H9 (cell line): ENCODE results near the gene TADA1. TPM values are rescaled to one million over a fixed set of nuclear protein-coding genes. Genes with fewer than 3 reads are reported as not detected.

Experiments
- DNase-seq: peaks from one replicate; pipeline ENCODE4 v3.0.0-alpha.2; 2017
- H2AFZ ChIP-seq: one replicate; pipeline ENCODE4 v1.6.1; 2013; ENCODE audit warnings: mild to moderate bottlenecking, low read length, control low read depth, moderate library complexity
- H2AK5ac ChIP-seq: 2 replicates; pipeline ENCODE4 v1.6.1; 2013; ENCODE audit warnings: low read length, control low read depth, mixed read lengths; ENCODE audit not compliant: insufficient read length
- H2BK120ac ChIP-seq: one replicate; pipeline ENCODE4 v1.6.1; 2013; ENCODE audit warnings: low read depth, mild to moderate bottlenecking, low read length, control low read depth, inconsistent platforms; ENCODE audit not compliant: poor library complexity, severe bottlenecking
- H2BK12ac ChIP-seq: 2 replicates; pipeline ENCODE4 v1.6.1; 2013; ENCODE audit warnings: low read length, control low read depth, mixed read lengths, low read depth; ENCODE audit not compliant: insufficient read length
- H2BK15ac ChIP-seq: 2 replicates; pipeline ENCODE4 v1.6.1; 2013; ENCODE audit warnings: low read depth, low read length, control low read depth
- H2BK20ac ChIP-seq: one replicate; pipeline ENCODE4 v1.6.1; 2013; ENCODE audit warnings: low read depth, mild to moderate bottlenecking, low read length, control low read depth, inconsistent platforms; ENCODE audit not compliant: poor library complexity, severe bottlenecking
- H2BK5ac ChIP-seq: 2 replicates; pipeline ENCODE4 v1.6.1; 2013; ENCODE audit warnings: low read length, control low read depth, mixed read lengths; ENCODE audit not compliant: insufficient read length
- H3K14ac ChIP-seq: 2 replicates; pipeline ENCODE4 v1.6.1; 2013; ENCODE audit warnings: low read length, control low read depth; ENCODE audit not compliant: insufficient read depth
- H3K18ac ChIP-seq: 2 replicates; pipeline ENCODE4 v1.6.1; 2013; ENCODE audit warnings: low read depth, mild to moderate bottlenecking, mixed read lengths, low read length, control low read depth; ENCODE audit not compliant: insufficient read length
- H3K23ac ChIP-seq: 2 replicates; pipeline ENCODE4 v1.6.1; 2013; ENCODE audit warnings: low read length, control low read depth, mixed read lengths, low read depth; ENCODE audit not compliant: insufficient read length
- H3K23me2 ChIP-seq: 2 replicates; pipeline ENCODE4 v1.6.1; 2013; ENCODE audit warnings: low read depth, mild to moderate bottlenecking, mixed read lengths, low read length, control low read depth; ENCODE audit not compliant: insufficient read length, poor library complexity, severe bottlenecking
- H3K27ac ChIP-seq: 2 replicates; pipeline ENCODE4 v1.5.1; 2013; ENCODE audit warnings: low read length, control low read depth, mixed read lengths, low read depth; ENCODE audit not compliant: insufficient read length
- H3K27me3 ChIP-seq: 2 replicates; pipeline ENCODE4 v1.6.1; 2013; ENCODE audit warnings: low read length, control low read depth, inconsistent platforms; ENCODE audit not compliant: insufficient read depth
- H3K4ac ChIP-seq: 2 replicates; pipeline ENCODE4 v1.6.1; 2013; ENCODE audit warnings: low read depth, mild to moderate bottlenecking, control low read depth, inconsistent platforms, low read length, moderate library complexity
- H3K4me1 ChIP-seq: 2 replicates; pipeline ENCODE4 v1.6.1; 2013; ENCODE audit warnings: low read length, control low read depth, inconsistent platforms; ENCODE audit not compliant: insufficient read depth
- H3K4me2 ChIP-seq: 2 replicates; pipeline ENCODE4 v1.6.1; 2013; ENCODE audit warnings: low read length, control low read depth, mixed read lengths; ENCODE audit not compliant: insufficient read length, insufficient read depth
- H3K56ac ChIP-seq: 2 replicates; pipeline ENCODE4 v1.6.1; 2013; ENCODE audit warnings: low read depth, mild to moderate bottlenecking, mixed read lengths, low read length, control low read depth; ENCODE audit not compliant: insufficient read length
- H3K79me1 ChIP-seq: 2 replicates; pipeline ENCODE4 v1.6.1; 2013; ENCODE audit warnings: low read depth, mild to moderate bottlenecking, moderate library complexity, low read length, control low read depth, inconsistent platforms; ENCODE audit not compliant: insufficient read depth, poor library complexity, severe bottlenecking
- H3K79me2 ChIP-seq: 2 replicates; pipeline ENCODE4 v1.6.1; 2013; ENCODE audit warnings: low read length, control low read depth, inconsistent platforms; ENCODE audit not compliant: insufficient read depth
- H3K9ac ChIP-seq: 2 replicates; pipeline ENCODE4 v1.6.1; 2013; ENCODE audit warnings: low read length, control low read depth, mixed read lengths; ENCODE audit not compliant: insufficient read length; ENCODE audit errors: extremely low read depth
- H3K9me3 ChIP-seq: one replicate; pipeline ENCODE4 v1.6.1; 2013; ENCODE audit warnings: low read depth, low read length, inconsistent platforms; ENCODE audit not compliant: control insufficient read depth
- H3T11ph ChIP-seq: one replicate; pipeline ENCODE4 v1.6.1; 2013; ENCODE audit warnings: mild to moderate bottlenecking, low read length, control low read depth, inconsistent platforms
- H4K20me1 ChIP-seq: one replicate; pipeline ENCODE4 v1.6.1; 2013; ENCODE audit not compliant: control insufficient read depth, insufficient read length, insufficient read depth
- H4K5ac ChIP-seq: 2 replicates; pipeline ENCODE4 v1.6.1; 2013; ENCODE audit warnings: low read depth, mild to moderate bottlenecking, mixed read lengths, low read length, control low read depth; ENCODE audit not compliant: insufficient read length
- H4K8ac ChIP-seq: replicated peaks from 2 replicates; pipeline ENCODE4 v1.6.1; 2013; ENCODE audit warnings: low read length, control low read depth, mixed read lengths, low read depth; ENCODE audit not compliant: insufficient read length
- H4K91ac ChIP-seq: 2 replicates; pipeline ENCODE4 v1.6.1; 2013; ENCODE audit warnings: low read depth, mild to moderate bottlenecking, moderate library complexity, mixed read lengths, low read length, control low read depth; ENCODE audit not compliant: insufficient read length
- H3K27ac Mint-ChIP-seq, 3 experiments: 2 replicates in 2 of 3; 3 replicates in 1 of 3; pipeline ENCODE4 v1.8.0; 2020 to 2021; ENCODE audit warnings: mixed read lengths in 3 of 3, mild to moderate bottlenecking in 1 of 3, moderate library complexity in 1 of 3
- H3K27me3 Mint-ChIP-seq: 2 replicates; pipeline ENCODE4 v1.8.0; 2021; ENCODE audit warnings: low read depth, mild to moderate bottlenecking, moderate library complexity, mixed read lengths
- H3K36me3 Mint-ChIP-seq, 3 experiments: 2 replicates in 2 of 3; 3 replicates in 1 of 3; pipeline ENCODE4 v1.8.0; 2020 to 2021; ENCODE audit warnings: low read depth in 3 of 3, mixed read lengths in 3 of 3; ENCODE audit not compliant: insufficient read depth in 1 of 3
- H3K4me1 Mint-ChIP-seq, 2 experiments: 2 replicates each; pipeline ENCODE4 v1.8.0; 2020; ENCODE audit warnings: mixed read lengths in 2 of 2
- H3K4me3 Mint-ChIP-seq, 2 experiments: 2 replicates in 1 of 2; 3 replicates in 1 of 2; pipeline ENCODE4 v1.8.0; 2020 to 2021; ENCODE audit warnings: mild to moderate bottlenecking in 2 of 2, mixed read lengths in 2 of 2, moderate library complexity in 1 of 2
- H3K9me3 Mint-ChIP-seq, 2 experiments: 2 replicates in 1 of 2; 3 replicates in 1 of 2; pipeline ENCODE4 v1.8.0; 2020; ENCODE audit warnings: mild to moderate bottlenecking in 2 of 2, mixed read lengths in 2 of 2, moderate library complexity in 1 of 2
- WGBS: extraction: QIAGEN DNeasy Blood & Tissue Kit; methylation state at CpG from one replicate; pipeline ENCODE4 v1.1.7; 2013; ENCODE audit warnings: missing lambda C conversion rate, low lambda C conversion rate, mixed read lengths; ENCODE audit not compliant: insufficient read length; ENCODE audit errors: extremely low coverage; 5-methylcytosine and 5-hydroxymethylcytosine counted together
- total RNA-seq: library from RNA; stranded (reverse); gene quantifications from 2 replicates; pipeline ENCODE4 v1.2.1, GENCODE V29; 2021
- TF ChIP-seq, protein P1 (sequence below): fragments of 200-600 bp; sonication (generic); conservative IDR thresholded peaks from 3 replicates; pipeline ENCODE4 v1.8.0; 2021; ENCODE audit warnings: antibody characterized with exemption, mild to moderate bottlenecking

TADA1 gene
- total RNA-seq, 1 experiment from 2014 or later = 20.7 TPM

DNA sequence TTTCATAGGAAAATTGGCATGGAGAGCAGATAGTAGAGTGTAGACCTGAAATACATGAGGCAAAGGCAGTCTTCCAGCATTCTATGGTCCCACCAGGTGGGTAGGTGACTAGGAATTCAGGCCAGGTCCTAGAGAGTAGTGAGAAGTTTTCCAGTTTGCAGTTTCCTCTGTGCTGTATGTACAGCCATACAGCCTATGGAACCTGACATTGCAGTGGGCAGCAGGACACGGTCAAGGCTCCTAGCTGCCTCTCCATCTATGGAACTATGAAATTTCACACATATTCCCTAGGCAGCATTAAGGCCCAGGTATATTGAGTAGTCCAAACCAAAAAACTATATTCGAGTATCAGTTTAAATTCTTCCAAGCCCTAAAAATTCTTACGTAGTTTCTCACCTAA lies 20.5 kb downstream of the TADA1 start:
- Mint-ChIP-seq H3K9me3 (no peaks in the 10 kb centered on the region), H3K4me3 (no peak overlapping the region), H3K27ac (peak overlapping the region in 2 of 3 experiments; percentile 10 to 81; a peak in 2 of 7 replicates), H3K4me1 (peaks cover 21 to 26% of the 10 kb centered on the region in 2 experiments), H3K36me3 (peaks cover 42 to 72% (median 72%) of the 10 kb centered on the region in 3 experiments; a peak in 6 of 7 replicates), H3K27me3 (no peaks in the 10 kb centered on the region)
- no peak overlapping the region for H3K14ac ChIP-seq
- H4K8ac ChIP-seq = no peak overlapping the region
- H3K4me2 ChIP-seq = no peak overlapping the region
- no peaks in the 10 kb centered on the region for H3K9me3 ChIP-seq
- no peak overlapping the region for H4K5ac ChIP-seq
- H2AK5ac ChIP-seq = no peak overlapping the region
- H3K27ac ChIP-seq = no peak overlapping the region
- H4K20me1 ChIP-seq = no peaks in the 10 kb centered on the region
- no peak overlapping the region for H3K4ac ChIP-seq
- no peak overlapping the region for H3K23ac ChIP-seq
- no peaks in the 10 kb centered on the region; the same call in 1 of the 2 replicates for H3K4me1 ChIP-seq
- no peak overlapping the region for H3K56ac ChIP-seq
- DNase-seq = no peak
- H2BK12ac ChIP-seq = no peak overlapping the region
- H2BK120ac ChIP-seq = no peak overlapping the region
- no peak overlapping the region for H3T11ph ChIP-seq
- TF ChIP-seq, protein P1, sequence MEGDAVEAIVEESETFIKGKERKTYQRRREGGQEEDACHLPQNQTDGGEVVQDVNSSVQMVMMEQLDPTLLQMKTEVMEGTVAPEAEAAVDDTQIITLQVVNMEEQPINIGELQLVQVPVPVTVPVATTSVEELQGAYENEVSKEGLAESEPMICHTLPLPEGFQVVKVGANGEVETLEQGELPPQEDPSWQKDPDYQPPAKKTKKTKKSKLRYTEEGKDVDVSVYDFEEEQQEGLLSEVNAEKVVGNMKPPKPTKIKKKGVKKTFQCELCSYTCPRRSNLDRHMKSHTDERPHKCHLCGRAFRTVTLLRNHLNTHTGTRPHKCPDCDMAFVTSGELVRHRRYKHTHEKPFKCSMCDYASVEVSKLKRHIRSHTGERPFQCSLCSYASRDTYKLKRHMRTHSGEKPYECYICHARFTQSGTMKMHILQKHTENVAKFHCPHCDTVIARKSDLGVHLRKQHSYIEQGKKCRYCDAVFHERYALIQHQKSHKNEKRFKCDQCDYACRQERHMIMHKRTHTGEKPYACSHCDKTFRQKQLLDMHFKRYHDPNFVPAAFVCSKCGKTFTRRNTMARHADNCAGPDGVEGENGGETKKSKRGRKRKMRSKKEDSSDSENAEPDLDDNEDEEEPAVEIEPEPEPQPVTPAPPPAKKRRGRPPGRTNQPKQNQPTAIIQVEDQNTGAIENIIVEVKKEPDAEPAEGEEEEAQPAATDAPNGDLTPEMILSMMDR = no peak
- H3K18ac ChIP-seq = no peak overlapping the region
- no CpG with 5 or more reads among the region's 3 CpGs for WGBS
- H4K91ac ChIP-seq = no peak overlapping the region
- H2AFZ ChIP-seq = no peak overlapping the region
- H3K79me1 ChIP-seq = no peaks in the 10 kb centered on the region
- H2BK5ac ChIP-seq = no peak overlapping the region
- H2BK20ac ChIP-seq = no peak overlapping the region
- no peak overlapping the region for H2BK15ac ChIP-seq
- no peaks in the 10 kb centered on the region for H3K27me3 ChIP-seq
- no peaks in the 10 kb centered on the region for H3K23me2 ChIP-seq
- H3K79me2 ChIP-seq = no peaks in the 10 kb centered on the region
- H3K9ac ChIP-seq = no peak overlapping the region
